HCT116 (cell line): Measurements from ENCODE around the gene SRRT. TPM values are rescaled to one million over a fixed set of nuclear protein-coding genes. Genes with fewer than 3 reads are reported as not detected.
A peak's percentile ranks its signal among the peaks of the same experiment; 100 is the strongest.

ENCODE experiments used
- ATAC-seq: fragments of 200-7000 bp; cut with Tn5 transposase; 2 replicates; pipeline ENCODE4 v1.9.1; 2020; ENCODE audit warnings: mild to moderate bottlenecking, moderate library complexity
- BruUV-seq: library from RNA; stranded (reverse); fragments of 400-500 nt; replicated peaks from 2 replicates; lab custom pipeline; 2021; lab: Mats Ljungman, UMichigan
- CTCF ChIA-PET: fragments of 300-600 bp; sonication (Branson Sonifier 250); formaldehyde crosslinking; loops from one replicate; lab custom pipeline; 2021; ENCODE audit warnings: antibody characterized with exemption; lab: Charles Lee
- POLR2A ChIA-PET: fragments of 300-600, 350-600 bp; sonication (Branson Sonifier 250); formaldehyde crosslinking; loops from one replicate; lab custom pipeline; 2021; ENCODE audit warnings: antibody characterized with exemption; lab: Charles Lee
- RAD21 ChIA-PET, 2 experiments: fragments of 300-600 bp; sonication (Branson Sonifier 250); formaldehyde crosslinking; loops; one replicate each; lab custom pipeline; 2023; ENCODE audit warnings: low total read pairs in 2 of 2; ENCODE audit not compliant: uncharacterized antibody in 2 of 2, unreplicated experiment in 2 of 2, low non-redundant PET in 1 of 2; lab: Charles Lee
- DNase-seq: peaks from one replicate; pipeline ENCODE4 v3.0.0-alpha.2; 2010; ENCODE audit warnings: low read depth, low spot score
- H2AFZ ChIP-seq: fragments of 200-600 bp; shearing (Covaris generic), sonication (generic); 2 replicates; pipeline ENCODE4 v1.6.1; 2017; ENCODE audit warnings: low read depth, mixed run types, mixed read lengths, antibody characterized with exemption, low read length; ENCODE audit not compliant: poor library complexity, severe bottlenecking
- H3K27ac ChIP-seq: 2 replicates; pipeline ENCODE4 v1.5.1; 2012; ENCODE audit warnings: low read depth, low read length
- H3K27me3 ChIP-seq: fragments of 200-600 bp; sonication (generic); 2 replicates; pipeline ENCODE4 v1.6.1; 2016; ENCODE audit warnings: mixed run types, low read length, mixed read lengths; ENCODE audit not compliant: insufficient read depth
- H3K36me3 ChIP-seq, 2 experiments: fragments of 200-500 bp in 1 of 2; fragments of 200-600 bp in 1 of 2; sonication (Bioruptor generic) in 1 of 2; sonication (generic) in 1 of 2; 2 replicates each; pipeline versions ENCODE4 v1.5.1 to v1.6.1; 2014 to 2016; ENCODE audit warnings: low read length in 2 of 2, inconsistent platforms in 1 of 2, mixed read lengths in 1 of 2, mixed run types in 1 of 2; ENCODE audit not compliant: insufficient read depth in 2 of 2, control insufficient read depth in 1 of 2
- H3K4me1 ChIP-seq, 2 experiments: fragments of 200-600 bp in 1 of 2; sonication (generic) in 1 of 2; 2 replicates each; pipeline versions ENCODE4 v1.5.1 to v1.6.1; 2012 to 2017; ENCODE audit warnings: low read length in 2 of 2, inconsistent platforms in 1 of 2, mild to moderate bottlenecking in 1 of 2, mixed read lengths in 1 of 2, mixed run types in 1 of 2, moderate library complexity in 1 of 2; ENCODE audit not compliant: insufficient read depth in 2 of 2, control insufficient read depth in 1 of 2
- H3K4me2 ChIP-seq: fragments of 200-600 bp; sonication (generic); 2 replicates; pipeline ENCODE4 v1.6.1; 2017; ENCODE audit warnings: mixed run types, low read length, mixed read lengths
- H3K4me3 ChIP-seq, 2 experiments: fragments of 200-600 bp in 1 of 2; sonication (generic) in 1 of 2; replicated peaks in 1 of 2; 2 replicates each; pipeline ENCODE4 v1.5.1; 2011 to 2016; ENCODE audit warnings: low read length in 2 of 2, control low read depth in 1 of 2, low read depth in 1 of 2, mild to moderate bottlenecking in 1 of 2, mixed read lengths in 1 of 2, mixed run types in 1 of 2
- H3K79me2 ChIP-seq: fragments of 200-600 bp; sonication (generic); 2 replicates; pipeline ENCODE4 v1.6.1; 2017; ENCODE audit warnings: mild to moderate bottlenecking, mixed run types, low read length, moderate library complexity, mixed read lengths; ENCODE audit not compliant: insufficient read depth
- H3K9ac ChIP-seq: fragments of 200-600 bp; sonication (generic); 2 replicates; pipeline ENCODE4 v1.6.1; 2016; ENCODE audit warnings: low read length, mixed read lengths
- H3K9me2 ChIP-seq: fragments of 200-600 bp; sonication (generic), shearing (Covaris generic); 2 replicates; pipeline ENCODE4 v1.6.1; 2017; ENCODE audit warnings: mixed run types, mild to moderate bottlenecking, moderate library complexity; ENCODE audit not compliant: insufficient read depth
- H3K9me3 ChIP-seq, 2 experiments: fragments of 200-500 bp in 1 of 2; fragments of 200-600 bp in 1 of 2; sonication (Bioruptor generic) in 1 of 2; sonication (generic) in 1 of 2; 2 replicates each; pipeline ENCODE4 v1.6.1; 2014 to 2017; ENCODE audit warnings: low read length in 2 of 2, mixed read lengths in 2 of 2, inconsistent platforms in 1 of 2, low read depth in 1 of 2, mild to moderate bottlenecking in 1 of 2, mixed run types in 1 of 2, moderate library complexity in 1 of 2; ENCODE audit not compliant: control insufficient read depth in 1 of 2, insufficient read depth in 1 of 2
- H4K20me1 ChIP-seq: fragments of 200-600 bp; sonication (generic), shearing (Covaris generic); 2 replicates; pipeline ENCODE4 v1.6.1; 2017; ENCODE audit warnings: mixed run types, mild to moderate bottlenecking, moderate library complexity; ENCODE audit not compliant: insufficient read depth
- CBX3 ChIP-seq: IDR thresholded peaks from 2 replicates; pipeline ENCODE4 v1.6.1; 2012; ENCODE audit warnings: low read depth
- EGR1 ChIP-seq: IDR thresholded peaks from 2 replicates; pipeline ENCODE4 v1.6.1; 2012; ENCODE audit warnings: low read depth
- JUND ChIP-seq: IDR thresholded peaks from 2 replicates; pipeline ENCODE4 v1.6.1; 2012
- RAD21 ChIP-seq: IDR thresholded peaks from 2 replicates; pipeline ENCODE4 v1.6.1; 2012; ENCODE audit warnings: low read depth, mild to moderate bottlenecking
- SIN3A ChIP-seq: IDR thresholded peaks from 2 replicates; pipeline ENCODE4 v1.6.1; 2012; ENCODE audit warnings: low read depth
- SP1 ChIP-seq: IDR thresholded peaks from 2 replicates; pipeline ENCODE4 v1.6.1; 2012; ENCODE audit warnings: low read depth
- TCF7L2 ChIP-seq: IDR thresholded peaks from 2 replicates; pipeline ENCODE4 v1.7.0; 2011; ENCODE audit warnings: borderline replicate concordance, inconsistent platforms; ENCODE audit not compliant: insufficient read depth, insufficient read length; ENCODE audit errors: extremely low read depth
- YY1 ChIP-seq: IDR thresholded peaks from 2 replicates; pipeline ENCODE4 v1.6.1; 2011; ENCODE audit warnings: low read length, low read depth, moderate library complexity, mild to moderate bottlenecking; ENCODE audit not compliant: insufficient replicate concordance; ENCODE audit errors: extremely low read depth
- intact Hi-C: fragments of 100-400 bp; cut with micrococcal nuclease; formaldehyde crosslinking; loops from 2 replicates; pipeline ENCODE4 v1.10.0; 2022
- total RNA-seq: library from RNA; stranded (reverse); gene quantifications from one replicate; pipeline ENCODE4 v1.2.1, GENCODE V29; 2021; ENCODE audit not compliant: unreplicated experiment
- TF ChIP-seq, protein P1 (sequence below): IDR thresholded peaks from 2 replicates; pipeline ENCODE4 v1.6.1; 2011; ENCODE audit warnings: mild to moderate bottlenecking, low read length, moderate library complexity; ENCODE audit not compliant: insufficient replicate concordance; ENCODE audit errors: extremely low read depth

Gene SRRT
- total RNA-seq, 1 experiment from 2014 or later = 252 TPM

DNA sequence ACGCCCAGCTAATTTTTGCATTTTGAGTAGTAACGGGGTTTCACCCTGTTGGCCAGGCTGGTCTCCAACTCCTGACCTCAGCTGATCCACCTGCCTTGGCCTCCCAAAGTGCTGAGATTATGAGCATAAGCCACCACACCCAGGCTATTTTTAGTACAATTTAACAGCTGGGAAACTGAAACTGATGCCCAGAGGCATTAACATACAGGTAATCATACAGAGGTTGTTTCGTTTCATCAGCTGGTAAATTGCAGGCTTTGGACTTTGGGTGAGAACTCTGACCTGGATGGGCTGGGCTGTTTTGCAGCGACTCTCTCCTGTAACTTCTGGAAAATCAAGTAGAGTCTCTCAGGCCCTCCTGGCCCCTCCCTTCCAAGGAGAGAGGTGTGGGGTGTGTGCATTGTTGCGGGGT, 27.0 kb downstream of the SRRT start:
- peaks cover 4 to 10% of the 10 kb centered on the region in 2 experiments for H3K4me1 ChIP-seq
- intact Hi-C loops = no loop called here
- H3K9me3 ChIP-seq = no peaks in the 10 kb centered on the region
- H3K36me3 ChIP-seq = no peaks in the 10 kb centered on the region
- H3K27me3 ChIP-seq = no peaks in the 10 kb centered on the region
- H4K20me1 ChIP-seq = no peaks in the 10 kb centered on the region
- ATAC-seq (no peak), DNase-seq (no peak)
- TF ChIP-seq EGR1 (no peak), CBX3 (no peak), TCF7L2 (no peak), SP1 (no peak), RAD21 (no peak), YY1 (no peak), SIN3A (no peak), JUND (no peak)
- TF ChIP-seq, protein P1, sequence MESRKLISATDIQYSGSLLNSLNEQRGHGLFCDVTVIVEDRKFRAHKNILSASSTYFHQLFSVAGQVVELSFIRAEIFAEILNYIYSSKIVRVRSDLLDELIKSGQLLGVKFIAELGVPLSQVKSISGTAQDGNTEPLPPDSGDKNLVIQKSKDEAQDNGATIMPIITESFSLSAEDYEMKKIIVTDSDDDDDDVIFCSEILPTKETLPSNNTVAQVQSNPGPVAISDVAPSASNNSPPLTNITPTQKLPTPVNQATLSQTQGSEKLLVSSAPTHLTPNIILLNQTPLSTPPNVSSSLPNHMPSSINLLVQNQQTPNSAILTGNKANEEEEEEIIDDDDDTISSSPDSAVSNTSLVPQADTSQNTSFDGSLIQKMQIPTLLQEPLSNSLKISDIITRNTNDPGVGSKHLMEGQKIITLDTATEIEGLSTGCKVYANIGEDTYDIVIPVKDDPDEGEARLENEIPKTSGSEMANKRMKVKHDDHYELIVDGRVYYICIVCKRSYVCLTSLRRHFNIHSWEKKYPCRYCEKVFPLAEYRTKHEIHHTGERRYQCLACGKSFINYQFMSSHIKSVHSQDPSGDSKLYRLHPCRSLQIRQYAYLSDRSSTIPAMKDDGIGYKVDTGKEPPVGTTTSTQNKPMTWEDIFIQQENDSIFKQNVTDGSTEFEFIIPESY = no peak
- no peak overlapping the region for H2AFZ ChIP-seq
- peak overlapping the region; percentile 15; the same call in 1 of the 2 replicates for H3K4me2 ChIP-seq
- POLR2A ChIA-PET = no interaction called here
- no peak overlapping the region for H3K4me3 ChIP-seq
- RAD21 ChIA-PET = no interaction called here
- no peaks in the 10 kb centered on the region for H3K79me2 ChIP-seq
- CTCF ChIA-PET = interaction anchor here (0.9 kb wide), 1 partner anchor 157 kb away, joined by 4 read pairs; no protein-coding TSS in a partner anchor
- no TSS peak for BruUV-seq
- no peaks in the 10 kb centered on the region for H3K9me2 ChIP-seq
- H3K27ac ChIP-seq = no peak overlapping the region
- no peak overlapping the region for H3K9ac ChIP-seq
